Cardiac fibroblast (primary cell): Measurements from ENCODE around the gene DGKB.
"Not testable (repeated sequence)": the region's sequence is repeated elsewhere in the genome, so short reads cannot be mapped to it uniquely, and the experiment has no call there.

ENCODE experiments used
- DNase-seq, 2 donors: peaks; one replicate each; pipeline versions ENCODE4 v3.0.0 to v3.0.0-alpha.2; 2010; ENCODE audit warnings: low read depth in 2 of 2
- H3K4me3 ChIP-seq, 2 donors: replicated peaks in 1 of 2; 1 replicate in 1 of 2; 2 replicates in 1 of 2; pipeline ENCODE4 v1.5.1; 2011; ENCODE audit warnings: low read depth in 2 of 2, low read length in 2 of 2, mild to moderate bottlenecking in 2 of 2, moderate library complexity in 1 of 2
- TF ChIP-seq, protein P1 (sequence below): IDR thresholded peaks from one replicate; pipeline ENCODE4 v1.5.1; 2011; ENCODE audit warnings: low read depth, mild to moderate bottlenecking, low read length, inconsistent platforms

DGKB gene

DNA sequence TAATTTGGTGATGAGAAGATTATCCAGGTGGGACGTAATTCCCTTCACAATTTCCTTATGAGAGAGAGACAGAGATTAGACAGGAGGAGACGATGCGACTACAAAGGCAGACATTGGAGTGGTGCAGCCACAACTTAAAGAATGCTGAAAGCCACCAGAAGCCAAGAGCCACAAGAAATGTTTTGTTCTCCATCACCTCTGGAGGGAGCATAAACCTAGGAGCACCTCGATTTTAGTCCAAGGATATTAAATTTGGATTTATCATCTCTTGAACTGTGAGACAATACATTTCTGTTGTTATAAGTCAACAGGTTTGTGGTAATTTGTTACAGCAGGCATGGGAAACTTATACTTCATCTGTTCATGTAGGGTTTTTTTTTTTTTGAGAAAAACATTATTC, 418.9 kb downstream of the DGKB start:
- TF ChIP-seq, protein P1, sequence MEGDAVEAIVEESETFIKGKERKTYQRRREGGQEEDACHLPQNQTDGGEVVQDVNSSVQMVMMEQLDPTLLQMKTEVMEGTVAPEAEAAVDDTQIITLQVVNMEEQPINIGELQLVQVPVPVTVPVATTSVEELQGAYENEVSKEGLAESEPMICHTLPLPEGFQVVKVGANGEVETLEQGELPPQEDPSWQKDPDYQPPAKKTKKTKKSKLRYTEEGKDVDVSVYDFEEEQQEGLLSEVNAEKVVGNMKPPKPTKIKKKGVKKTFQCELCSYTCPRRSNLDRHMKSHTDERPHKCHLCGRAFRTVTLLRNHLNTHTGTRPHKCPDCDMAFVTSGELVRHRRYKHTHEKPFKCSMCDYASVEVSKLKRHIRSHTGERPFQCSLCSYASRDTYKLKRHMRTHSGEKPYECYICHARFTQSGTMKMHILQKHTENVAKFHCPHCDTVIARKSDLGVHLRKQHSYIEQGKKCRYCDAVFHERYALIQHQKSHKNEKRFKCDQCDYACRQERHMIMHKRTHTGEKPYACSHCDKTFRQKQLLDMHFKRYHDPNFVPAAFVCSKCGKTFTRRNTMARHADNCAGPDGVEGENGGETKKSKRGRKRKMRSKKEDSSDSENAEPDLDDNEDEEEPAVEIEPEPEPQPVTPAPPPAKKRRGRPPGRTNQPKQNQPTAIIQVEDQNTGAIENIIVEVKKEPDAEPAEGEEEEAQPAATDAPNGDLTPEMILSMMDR = no peak
- DNase-seq = peak in 1 of 2 donors; percentile 5
- no peak overlapping the region for H3K4me3 ChIP-seq

DNA sequence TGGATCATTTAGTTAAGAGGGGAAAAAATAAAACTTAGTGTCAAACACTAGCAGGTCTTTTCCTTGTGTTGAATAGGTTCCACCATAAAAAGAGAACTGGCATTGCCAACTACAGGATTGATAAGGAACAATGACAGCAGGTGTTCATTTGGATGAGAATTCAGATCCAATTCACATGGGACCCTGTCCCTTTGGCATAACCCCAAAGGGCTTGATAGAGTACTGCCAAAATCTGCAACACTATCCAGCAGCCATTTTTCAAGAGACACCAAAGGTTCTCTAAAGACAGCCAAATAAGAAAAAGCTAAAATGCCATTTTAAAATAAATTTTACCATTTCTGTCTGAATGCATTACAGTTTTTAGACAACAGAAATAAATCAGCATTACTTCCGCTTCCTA, 422.3 kb downstream of the DGKB start:
- no peak overlapping the region for H3K4me3 ChIP-seq
- TF ChIP-seq, protein P1 = no peak
- no peak for DNase-seq

DNA sequence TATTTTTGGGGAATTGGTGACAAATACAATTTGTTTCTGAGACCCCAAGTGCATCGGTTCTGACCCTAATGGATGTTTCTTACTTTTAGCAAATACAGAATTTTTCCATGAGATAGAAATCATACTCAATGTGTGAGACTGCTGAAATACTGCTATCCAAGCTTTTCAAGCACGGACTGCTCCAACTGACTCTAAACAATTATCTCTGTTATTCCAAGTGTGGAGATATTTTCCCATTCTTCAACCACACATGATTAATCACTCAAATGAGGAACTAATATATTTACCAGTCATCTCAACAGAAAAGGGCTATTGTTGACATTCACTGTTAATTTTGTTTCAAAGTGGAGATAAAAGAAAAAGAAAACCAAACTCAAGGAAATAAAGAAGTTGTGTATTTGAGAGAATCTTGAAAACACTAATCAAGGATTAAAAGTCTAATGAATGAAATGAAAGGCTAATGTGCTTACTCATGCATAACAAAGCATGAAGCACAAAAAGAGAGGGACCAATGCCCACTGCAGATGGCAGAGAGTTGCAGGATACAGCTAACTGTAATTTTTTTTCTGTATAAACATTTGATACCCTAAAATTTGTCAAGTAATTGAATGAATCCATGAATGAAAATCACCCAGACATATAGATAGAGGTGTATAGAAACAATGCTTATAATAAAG, 423.6 kb downstream of the DGKB start:
- no peak for DNase-seq
- no peak overlapping the region for H3K4me3 ChIP-seq
- TF ChIP-seq, protein P1 = no peak

DNA sequence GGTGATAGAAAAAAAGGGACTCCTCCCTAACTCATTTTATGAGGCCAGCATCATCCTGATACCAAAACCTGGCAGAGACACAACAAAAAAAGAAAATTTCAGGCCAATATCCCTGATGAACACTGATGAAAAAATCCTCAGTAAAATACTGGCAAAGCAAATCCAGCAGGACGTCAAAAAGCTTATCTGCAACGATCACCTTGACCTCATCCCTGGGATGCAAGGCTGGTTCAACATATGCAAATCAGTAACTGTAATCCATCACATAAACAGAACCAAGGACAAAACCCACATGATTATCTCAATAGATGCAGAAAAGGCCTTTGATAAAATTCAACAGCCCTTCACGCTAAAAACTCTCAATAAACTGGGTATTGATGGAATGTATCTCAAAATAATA, 440.8 kb downstream of the DGKB start:
- H3K4me3 ChIP-seq, DNase-seq: not testable (repeated sequence)

DNA sequence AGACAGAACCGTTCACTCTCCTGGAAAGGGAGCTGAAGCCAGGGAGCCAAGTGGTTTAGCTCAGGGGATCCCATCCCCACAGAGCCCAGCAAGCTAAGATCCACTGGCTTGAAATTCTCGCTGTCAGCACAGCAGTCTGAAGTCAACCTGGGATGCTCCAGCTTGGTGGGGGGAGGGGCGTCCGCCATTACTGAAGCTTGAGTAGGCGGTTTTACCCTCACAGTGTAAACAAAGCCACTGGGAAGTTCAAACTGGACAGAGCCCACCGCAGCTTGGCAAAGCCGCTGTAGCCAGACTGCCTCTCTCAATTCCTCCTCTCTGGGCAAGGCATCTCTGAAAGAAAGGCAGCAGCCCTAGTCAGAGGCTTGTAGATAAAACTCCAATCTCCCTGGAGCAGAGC, 443.7 kb downstream of the DGKB start:
- not testable (repeated sequence) for DNase-seq, H3K4me3 ChIP-seq

DNA sequence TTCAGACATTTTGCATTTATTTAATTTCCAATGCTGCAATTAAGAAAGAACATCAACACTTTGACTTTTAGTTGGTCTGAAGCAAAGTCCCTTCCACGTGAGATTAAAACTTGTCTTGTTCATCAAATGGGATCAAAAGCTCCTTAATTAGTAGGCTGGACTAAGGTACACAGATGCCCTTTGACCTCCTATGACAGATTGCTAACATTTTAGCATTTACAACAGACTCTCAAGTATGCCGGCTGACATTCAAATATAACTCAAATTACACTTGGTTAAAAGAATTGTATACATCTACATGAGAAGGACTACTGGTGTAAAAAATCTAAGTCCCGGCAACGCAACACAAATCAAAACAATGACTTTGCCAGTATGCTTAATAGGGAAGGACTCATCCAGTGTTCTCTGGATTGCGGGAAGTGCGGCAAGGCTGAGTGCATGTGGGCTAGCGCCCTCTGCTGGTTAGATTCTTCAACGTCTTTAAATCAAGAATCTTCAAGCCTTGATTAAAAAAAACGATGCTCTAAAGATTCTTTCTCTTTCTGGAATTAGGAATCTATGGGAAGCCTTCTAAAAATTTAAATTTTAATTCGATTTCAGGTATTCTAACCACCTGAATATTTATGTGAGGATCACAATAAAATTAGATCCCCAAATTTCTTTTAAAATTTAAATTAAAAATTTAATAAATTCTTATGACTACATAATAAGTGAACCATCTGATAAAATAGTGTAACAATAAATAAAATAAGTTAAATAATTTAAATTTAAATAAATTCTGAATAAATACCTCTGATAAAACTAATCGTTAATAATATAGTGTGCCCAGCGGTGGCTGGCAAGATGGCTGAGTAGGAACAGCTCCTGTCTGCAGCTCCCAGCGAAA, 444.7 kb downstream of the DGKB start:
- TF ChIP-seq, protein P1 = peak; percentile 77
- DNase-seq = peak; percentile 93
- no peak overlapping the region for H3K4me3 ChIP-seq

DNA sequence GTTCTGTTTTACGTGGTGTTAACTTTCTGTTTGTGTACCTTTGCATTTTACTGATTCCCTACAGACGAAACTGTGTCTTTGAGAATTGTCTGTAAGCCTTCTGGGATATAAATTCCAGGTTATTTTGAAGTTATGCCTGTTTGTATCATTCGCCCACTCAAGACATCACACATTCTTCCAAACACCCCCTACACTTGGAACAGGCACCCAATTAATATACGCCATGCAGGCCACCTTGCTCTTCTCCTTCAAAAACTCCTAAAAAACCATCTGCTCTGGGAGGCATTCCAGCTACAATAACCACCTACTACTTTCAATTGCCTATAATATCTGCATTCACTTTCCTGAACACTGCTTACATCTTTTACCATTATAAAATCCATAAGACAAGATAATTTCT, 453.3 kb downstream of the DGKB start:
- TF ChIP-seq, protein P1 = no peak
- no peak for DNase-seq
- no peak overlapping the region for H3K4me3 ChIP-seq
